Measurements from ENCODE around the gene YY1AP1.

GRCh38 chr1:155694167-155694566, 5.6 kb upstream of the YY1AP1 start:
- TF ChIP-seq EP300 (IDR thresholded peaks at IDR 0.05) (no peak), EHF (CRISPR knock-in tag; IDR thresholded peaks at IDR 0.05) (no peak), NPAS2 (CRISPR knock-in tag; IDR thresholded peaks at IDR 0.05; ENCODE audit: borderline replicate concordance) (no peak), CTCF (IDR thresholded peaks at IDR 0.05) (no peak), ZNF302 (CRISPR knock-in tag; IDR thresholded peaks at IDR 0.05) (no peak), PHF8 (IDR thresholded peaks at IDR 0.05; ENCODE audit: borderline replicate concordance, low read depth) (no peak), ZFP36 (IDR thresholded peaks at IDR 0.05; ENCODE audit: borderline replicate concordance, partially characterized antibody) (no peak), MYC (IDR thresholded peaks at IDR 0.05; ENCODE audit: borderline replicate concordance, low read length) (no peak), POLR2A (IDR thresholded peaks at IDR 0.05; ENCODE audit: low read length) (no peak), CHD2 (IDR thresholded peaks at IDR 0.05; ENCODE audit: low read length, partially characterized antibody) (no peak)
- TF ChIP-seq, protein P1, sequence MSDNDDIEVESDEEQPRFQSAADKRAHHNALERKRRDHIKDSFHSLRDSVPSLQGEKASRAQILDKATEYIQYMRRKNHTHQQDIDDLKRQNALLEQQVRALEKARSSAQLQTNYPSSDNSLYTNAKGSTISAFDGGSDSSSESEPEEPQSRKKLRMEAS (IDR thresholded peaks at IDR 0.05) = no peak
- TF ChIP-seq, protein P2, sequence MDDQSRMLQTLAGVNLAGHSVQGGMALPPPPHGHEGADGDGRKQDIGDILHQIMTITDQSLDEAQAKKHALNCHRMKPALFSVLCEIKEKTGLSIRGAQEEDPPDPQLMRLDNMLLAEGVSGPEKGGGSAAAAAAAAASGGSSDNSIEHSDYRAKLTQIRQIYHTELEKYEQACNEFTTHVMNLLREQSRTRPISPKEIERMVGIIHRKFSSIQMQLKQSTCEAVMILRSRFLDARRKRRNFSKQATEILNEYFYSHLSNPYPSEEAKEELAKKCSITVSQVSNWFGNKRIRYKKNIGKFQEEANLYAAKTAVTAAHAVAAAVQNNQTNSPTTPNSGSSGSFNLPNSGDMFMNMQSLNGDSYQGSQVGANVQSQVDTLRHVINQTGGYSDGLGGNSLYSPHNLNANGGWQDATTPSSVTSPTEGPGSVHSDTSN (IDR thresholded peaks at IDR 0.05) = no peak

Measured in A549 (cell line).